GM10847 (cell line): ENCODE measurements around the gene PDE4D.

Experiments used
- POLR2A ChIP-seq: IDR thresholded peaks from 2 replicates; pipeline ENCODE4 v1.6.1; 2011; ENCODE audit not compliant: insufficient read length; ENCODE audit errors: extremely low read depth

Gene PDE4D

GRCh38 chr5:59416026-59416425, 477.5 kb downstream of the PDE4D start:
- no peak for TF ChIP-seq POLR2A

- TF ChIP-seq POLR2A, result no peak
Measured at GRCh38 chr5:59412428-59412827, 481.1 kb downstream of the PDE4D start.

- TF ChIP-seq POLR2A, result no peak
Measured at GRCh38 chr5:59407967-59408366, 485.6 kb downstream of the PDE4D start.

- no peak for TF ChIP-seq POLR2A
Measured at GRCh38 chr5:59401637-59402036, 491.9 kb downstream of the PDE4D start.

- no peak for TF ChIP-seq POLR2A
Measured at GRCh38 chr5:59393585-59394420, 499.7 kb downstream of the PDE4D start.

GRCh38 chr5:59391576-59391975, 501.9 kb downstream of the PDE4D start:
- no peak for TF ChIP-seq POLR2A

- no peak for TF ChIP-seq POLR2A
Measured at GRCh38 chr5:59390989-59391388, 502.5 kb downstream of the PDE4D start.

- no peak for TF ChIP-seq POLR2A
Measured at GRCh38 chr5:59390074-59390659, 503.4 kb downstream of the PDE4D start.

GRCh38 chr5:59387127-59387526, 506.4 kb downstream of the PDE4D start:
- no peak for TF ChIP-seq POLR2A

- no peak for TF ChIP-seq POLR2A
Measured at GRCh38 chr5:59385700-59386099, 507.8 kb downstream of the PDE4D start.

- no peak for TF ChIP-seq POLR2A
Measured at GRCh38 chr5:59380350-59380951, 513.1 kb downstream of the PDE4D start.

- TF ChIP-seq POLR2A, result no peak
Measured at GRCh38 chr5:59371525-59372127, 521.9 kb downstream of the PDE4D start.

GRCh38 chr5:59368951-59369350, 524.6 kb downstream of the PDE4D start:
- no peak for TF ChIP-seq POLR2A

- TF ChIP-seq POLR2A, result no peak
Measured at GRCh38 chr5:59367791-59368394, 525.6 kb downstream of the PDE4D start.

- no peak for TF ChIP-seq POLR2A
Measured at GRCh38 chr5:59366784-59367183, 526.7 kb downstream of the PDE4D start.
